Measurements from ENCODE around the gene CMTM8.

CMTM8 gene

DNA sequence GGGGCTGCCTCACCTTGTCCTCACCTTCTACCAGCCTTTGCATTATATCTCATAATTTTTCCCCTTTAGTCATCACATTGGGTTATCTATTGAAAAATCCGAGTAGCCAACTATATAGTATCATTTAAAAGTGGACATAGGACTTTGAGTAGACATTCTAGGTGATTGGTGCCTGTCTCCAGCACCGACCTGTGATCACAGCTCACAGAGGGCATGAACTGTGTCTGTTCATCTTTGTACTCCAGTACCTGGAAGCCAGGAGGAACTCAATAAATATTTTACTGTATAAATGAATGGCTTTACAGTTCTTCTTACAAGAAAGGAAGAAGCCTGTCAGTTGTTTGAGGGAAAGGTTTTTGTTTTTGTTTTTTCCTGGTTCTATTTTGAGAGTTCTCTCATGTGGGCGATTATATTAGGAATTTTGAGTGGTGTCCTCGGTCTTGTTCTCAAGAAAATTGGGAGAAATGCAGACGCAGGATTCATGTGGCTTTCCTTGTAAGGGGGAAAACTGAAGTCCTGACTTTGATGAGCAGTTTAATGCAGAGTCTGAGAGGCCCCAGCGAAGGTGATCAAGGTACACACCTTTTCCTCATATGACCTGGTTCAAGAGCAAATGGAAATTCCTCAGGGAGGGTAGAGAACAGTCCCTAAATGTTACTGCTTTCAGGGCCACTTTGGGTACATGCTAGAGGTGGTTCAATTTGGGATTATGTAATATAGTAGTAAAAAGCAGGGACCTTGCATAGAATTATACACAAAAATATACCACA is 46.1 kb downstream of the CMTM8 start:
- Histone ChIP-seq H3K4me3 (ENCODE audit: low read depth, low read length) (no peak overlapping the region), H2BK12ac (ENCODE audit: low read length) (no peak overlapping the region), H2BK120ac (ENCODE audit: insufficient read depth, low read length, poor library complexity) (no peak overlapping the region), H3K27ac (ENCODE audit: low read depth, low read length) (no peak overlapping the region), H3K18ac (ENCODE audit: low read length) (no peak overlapping the region), H4K8ac (ENCODE audit: low read depth, low read length) (no peak overlapping the region), H3K23ac (ENCODE audit: low read length) (no peak overlapping the region), H4K91ac (ENCODE audit: low read depth, low read length) (no peak overlapping the region), H3K9me3 (ENCODE audit: insufficient read depth, low read depth, low read length) (no peaks in the 10 kb centered on the region), H3K36me3 (ENCODE audit: control insufficient read depth in 1 of 2, insufficient read depth in 2 of 2, low read length in 2 of 2) (no peaks in the 10 kb centered on the region), H3K4me2 (ENCODE audit: low read length) (no peak overlapping the region), H3K4ac (ENCODE audit: low read depth, low read length) (no peak overlapping the region), H2BK5ac (ENCODE audit: low read depth, low read length, poor library complexity) (no peak overlapping the region), H3K4me1 (ENCODE audit: control insufficient read depth in 1 of 2, insufficient read depth in 2 of 2, low read length in 2 of 2) (peaks cover 0 to 3% of the 10 kb centered on the region in 2 experiments), H3K27me3 (ENCODE audit: insufficient read depth, low read length) (no peaks in the 10 kb centered on the region), H2AFZ (ENCODE audit: insufficient read depth, low read length, poor library complexity) (no peak overlapping the region), H3K14ac (ENCODE audit: low read length) (no peak overlapping the region), H2AK5ac (ENCODE audit: low read length) (no peak overlapping the region), H3K79me2 (ENCODE audit: control insufficient read depth, insufficient read depth, low read length, poor library complexity) (no peaks in the 10 kb centered on the region), H3K79me1 (ENCODE audit: low read length) (no peaks in the 10 kb centered on the region), H3K9ac (ENCODE audit: low read length) (no peak overlapping the region), H4K12ac (ENCODE audit: low read depth, low read length) (no peak overlapping the region)
- WGBS (ENCODE audit: extremely low coverage, insufficient coverage, insufficient read length) = no CpG with 5 or more reads among the region's 6 CpGs
- DNase-seq = no peak

DNA sequence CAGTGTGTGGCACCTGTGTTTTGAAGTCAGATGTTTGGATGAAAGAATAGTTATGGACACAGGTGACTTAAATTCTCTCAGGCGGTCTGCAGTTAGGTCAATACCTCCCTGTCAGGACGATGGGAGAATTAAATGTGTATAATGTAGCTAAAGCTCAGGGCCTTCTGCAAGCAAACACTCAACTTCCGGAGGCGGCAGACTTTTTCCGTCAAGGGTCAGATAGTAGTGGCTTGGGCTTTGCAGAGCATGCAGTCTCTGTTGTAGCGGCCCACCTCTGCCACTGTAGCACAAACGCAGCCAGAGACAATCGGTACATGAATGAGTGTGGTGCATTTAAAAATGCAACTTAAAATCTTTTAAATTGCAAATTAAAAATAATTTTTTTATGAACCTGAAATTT is 47.4 kb downstream of the CMTM8 start:
- no peak for DNase-seq
- no CpG with 5 or more reads among the region's 8 CpGs for WGBS (ENCODE audit: extremely low coverage, insufficient coverage, insufficient read length)
- H4K12ac ChIP-seq (ENCODE audit: low read depth, low read length) = no peak overlapping the region
- H2BK12ac ChIP-seq (ENCODE audit: low read length) = no peak overlapping the region
- no peak overlapping the region for H3K4ac ChIP-seq (ENCODE audit: low read depth, low read length)
- H2AFZ ChIP-seq (ENCODE audit: insufficient read depth, low read length, poor library complexity) = no peak overlapping the region
- H3K36me3 ChIP-seq (ENCODE audit: control insufficient read depth in 1 of 2, insufficient read depth in 2 of 2, low read length in 2 of 2) = no peaks in the 10 kb centered on the region
- H4K91ac ChIP-seq (ENCODE audit: low read depth, low read length) = no peak overlapping the region
- H2BK5ac ChIP-seq (ENCODE audit: low read depth, low read length, poor library complexity) = no peak overlapping the region
- no peak overlapping the region for H3K4me3 ChIP-seq (ENCODE audit: low read depth, low read length)
- H3K79me2 ChIP-seq (ENCODE audit: control insufficient read depth, insufficient read depth, low read length, poor library complexity) = no peaks in the 10 kb centered on the region
- H2AK5ac ChIP-seq (ENCODE audit: low read length) = no peak overlapping the region
- no peak overlapping the region for H4K8ac ChIP-seq (ENCODE audit: low read depth, low read length)
- no peaks in the 10 kb centered on the region for H3K9me3 ChIP-seq (ENCODE audit: insufficient read depth, low read depth, low read length)
- H3K27ac ChIP-seq (ENCODE audit: low read depth, low read length) = no peak overlapping the region
- no peak overlapping the region for H3K23ac ChIP-seq (ENCODE audit: low read length)
- no peaks in the 10 kb centered on the region for H3K27me3 ChIP-seq (ENCODE audit: insufficient read depth, low read length)
- no peak overlapping the region for H3K4me2 ChIP-seq (ENCODE audit: low read length)
- H3K4me1 ChIP-seq (ENCODE audit: control insufficient read depth in 1 of 2, insufficient read depth in 2 of 2, low read length in 2 of 2) = peaks cover 0 to 3% of the 10 kb centered on the region in 2 experiments
- no peak overlapping the region for H3K18ac ChIP-seq (ENCODE audit: low read length)
- H3K79me1 ChIP-seq (ENCODE audit: low read length) = no peaks in the 10 kb centered on the region
- no peak overlapping the region for H3K9ac ChIP-seq (ENCODE audit: low read length)
- H3K14ac ChIP-seq (ENCODE audit: low read length) = no peak overlapping the region
- no peak overlapping the region for H2BK120ac ChIP-seq (ENCODE audit: insufficient read depth, low read length, poor library complexity)

DNA sequence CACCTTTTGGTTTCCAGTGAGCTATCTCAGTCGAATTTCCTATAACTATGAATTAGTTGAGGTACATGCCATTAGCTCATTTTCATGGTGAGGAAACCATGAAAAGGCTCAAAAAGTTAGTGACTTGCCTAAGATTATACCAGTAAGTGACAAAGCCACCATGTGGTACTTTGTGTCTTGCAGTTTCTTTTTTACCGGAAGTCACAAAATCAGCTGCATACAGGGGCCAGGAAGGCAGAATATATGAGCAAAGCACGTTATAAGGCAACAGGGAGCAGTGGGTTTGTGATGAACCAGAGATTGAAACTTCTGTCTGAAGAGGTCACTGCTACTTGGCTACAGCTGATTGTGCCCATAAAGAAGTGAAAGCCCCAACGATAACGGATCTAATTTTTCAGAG is 50.3 kb downstream of the CMTM8 start:
- Histone ChIP-seq H3K9ac (ENCODE audit: low read length) (no peak overlapping the region), H3K79me2 (ENCODE audit: control insufficient read depth, insufficient read depth, low read length, poor library complexity) (no peaks in the 10 kb centered on the region), H4K12ac (ENCODE audit: low read depth, low read length) (no peak overlapping the region), H2AK5ac (ENCODE audit: low read length) (no peak overlapping the region), H3K18ac (ENCODE audit: low read length) (no peak overlapping the region), H3K23ac (ENCODE audit: low read length) (no peak overlapping the region), H4K8ac (ENCODE audit: low read depth, low read length) (no peak overlapping the region), H3K27me3 (ENCODE audit: insufficient read depth, low read length) (no peaks in the 10 kb centered on the region), H3K9me3 (ENCODE audit: insufficient read depth, low read depth, low read length) (no peaks in the 10 kb centered on the region), H3K4me1 (ENCODE audit: control insufficient read depth in 1 of 2, insufficient read depth in 2 of 2, low read length in 2 of 2) (no peaks in the 10 kb centered on the region), H3K4ac (ENCODE audit: low read depth, low read length) (no peak overlapping the region), H4K91ac (ENCODE audit: low read depth, low read length) (no peak overlapping the region), H3K27ac (ENCODE audit: low read depth, low read length) (no peak overlapping the region), H2BK120ac (ENCODE audit: insufficient read depth, low read length, poor library complexity) (no peak overlapping the region), H3K4me3 (ENCODE audit: low read depth, low read length) (no peak overlapping the region), H3K36me3 (ENCODE audit: control insufficient read depth in 1 of 2, insufficient read depth in 2 of 2, low read length in 2 of 2) (no peaks in the 10 kb centered on the region), H2AFZ (ENCODE audit: insufficient read depth, low read length, poor library complexity) (no peak overlapping the region), H3K14ac (ENCODE audit: low read length) (no peak overlapping the region), H2BK12ac (ENCODE audit: low read length) (no peak overlapping the region), H3K79me1 (ENCODE audit: low read length) (no peaks in the 10 kb centered on the region), H2BK5ac (ENCODE audit: low read depth, low read length, poor library complexity) (no peak overlapping the region), H3K4me2 (ENCODE audit: low read length) (no peak overlapping the region)
- DNase-seq = no peak
- WGBS (ENCODE audit: extremely low coverage, insufficient coverage, insufficient read length) = no CpG with 5 or more reads among the region's 5 CpGs

DNA sequence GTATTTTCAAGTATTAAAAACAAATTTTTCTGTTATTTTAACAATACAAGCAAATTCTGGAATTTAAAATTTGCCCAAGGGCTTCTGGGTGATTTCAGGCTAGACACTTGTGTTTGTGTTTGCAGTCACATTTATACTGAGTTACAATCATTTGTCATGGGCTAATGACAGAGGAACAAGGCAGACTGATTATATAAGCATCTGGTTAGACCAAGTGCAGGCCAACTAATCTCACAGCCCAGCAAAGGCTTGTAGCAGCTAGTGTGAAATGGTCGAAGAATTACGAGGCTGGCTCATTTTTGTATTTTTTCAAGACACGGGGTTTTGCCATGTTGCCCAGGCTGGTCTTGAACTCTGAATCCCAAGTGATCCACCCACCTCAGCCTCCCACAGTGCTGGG is 52.1 kb downstream of the CMTM8 start:
- Histone ChIP-seq H3K18ac (ENCODE audit: low read length) (no peak overlapping the region), H3K23ac (ENCODE audit: low read length) (no peak overlapping the region), H3K4ac (ENCODE audit: low read depth, low read length) (no peak overlapping the region), H3K4me3 (ENCODE audit: low read depth, low read length) (no peak overlapping the region), H4K8ac (ENCODE audit: low read depth, low read length) (no peak overlapping the region), H3K9me3 (ENCODE audit: insufficient read depth, low read depth, low read length) (no peaks in the 10 kb centered on the region), H3K79me1 (ENCODE audit: low read length) (no peaks in the 10 kb centered on the region), H2BK12ac (ENCODE audit: low read length) (no peak overlapping the region), H3K9ac (ENCODE audit: low read length) (no peak overlapping the region), H3K27ac (ENCODE audit: low read depth, low read length) (no peak overlapping the region), H3K14ac (ENCODE audit: low read length) (no peak overlapping the region), H2AFZ (ENCODE audit: insufficient read depth, low read length, poor library complexity) (no peak overlapping the region), H3K4me2 (ENCODE audit: low read length) (no peak overlapping the region), H3K36me3 (ENCODE audit: control insufficient read depth in 1 of 2, insufficient read depth in 2 of 2, low read length in 2 of 2) (no peaks in the 10 kb centered on the region), H2AK5ac (ENCODE audit: low read length) (no peak overlapping the region), H2BK120ac (ENCODE audit: insufficient read depth, low read length, poor library complexity) (no peak overlapping the region), H3K27me3 (ENCODE audit: insufficient read depth, low read length) (no peaks in the 10 kb centered on the region), H3K4me1 (ENCODE audit: control insufficient read depth in 1 of 2, insufficient read depth in 2 of 2, low read length in 2 of 2) (no peaks in the 10 kb centered on the region), H4K91ac (ENCODE audit: low read depth, low read length) (no peak overlapping the region), H2BK5ac (ENCODE audit: low read depth, low read length, poor library complexity) (no peak overlapping the region), H4K12ac (ENCODE audit: low read depth, low read length) (no peak overlapping the region), H3K79me2 (ENCODE audit: control insufficient read depth, insufficient read depth, low read length, poor library complexity) (no peaks in the 10 kb centered on the region)
- WGBS (ENCODE audit: extremely low coverage, insufficient coverage, insufficient read length) = no CpG with 5 or more reads among the region's 3 CpGs
- no peak for DNase-seq

All from trophoblast cell (in vitro differentiated cells and primary cell).